Common myeloid progenitor, CD34-positive (primary cell): Measurements from ENCODE around the gene AGBL5. TPM values are rescaled to one million over a fixed set of nuclear protein-coding genes. Genes with fewer than 3 reads are reported as not detected.

Source experiments
- CTCF ChIA-PET: fragments of 350-600 bp; sonication (Branson Sonifier 250); formaldehyde crosslinking; loops from one replicate; lab custom pipeline; 2021; ENCODE audit warnings: antibody characterized with exemption; lab: Charles Lee
- POLR2A ChIA-PET: fragments of 350-600 bp; sonication (Branson Sonifier 250); formaldehyde crosslinking; loops from one replicate; lab custom pipeline; 2021; ENCODE audit warnings: antibody characterized with exemption; lab: Charles Lee
- DNase-seq, 3 donors: peaks; one replicate each; pipeline versions ENCODE4 v3.0.0 to v3.0.0-alpha.2; 2013
- H3K27ac ChIP-seq, 2 experiments: 1 replicate in 1 of 2; 2 replicates in 1 of 2; pipeline ENCODE4 v1.7.0; 2013; ENCODE audit warnings: inconsistent platforms in 2 of 2, low read length in 2 of 2, mild to moderate bottlenecking in 2 of 2, low read depth in 1 of 2, moderate library complexity in 1 of 2; ENCODE audit not compliant: severe bottlenecking in 2 of 2, insufficient read depth in 1 of 2, poor library complexity in 1 of 2
- H3K27me3 ChIP-seq, 5 experiments: replicated peaks in 2 of 5; 1 replicate in 3 of 5; 2 replicates in 2 of 5; pipeline versions ENCODE4 v1.6.1 to v1.7.0; 2013; ENCODE audit warnings: low read length in 4 of 5, mild to moderate bottlenecking in 2 of 5, moderate library complexity in 2 of 5, inconsistent platforms in 1 of 5; ENCODE audit not compliant: insufficient read depth in 5 of 5, control insufficient read depth in 4 of 5
- H3K36me3 ChIP-seq, 4 experiments: 1 replicate in 2 of 4; 2 replicates in 2 of 4; pipeline versions ENCODE4 v1.6.1 to v1.7.0; 2013; ENCODE audit warnings: low read length in 3 of 4, control low read depth in 1 of 4, mild to moderate bottlenecking in 1 of 4; ENCODE audit not compliant: control insufficient read depth in 4 of 4, insufficient read depth in 4 of 4
- H3K4me1 ChIP-seq, 4 experiments: 1 replicate in 3 of 4; 2 replicates in 1 of 4; pipeline versions ENCODE4 v1.6.1 to v1.7.1; 2013; ENCODE audit warnings: low read length in 3 of 4, mild to moderate bottlenecking in 3 of 4, control low read depth in 1 of 4, inconsistent platforms in 1 of 4, moderate library complexity in 1 of 4; ENCODE audit not compliant: control insufficient read depth in 4 of 4, insufficient read depth in 4 of 4; ENCODE audit errors: control extremely low read depth in 1 of 4
- H3K4me3 ChIP-seq, 7 experiments: 1 replicate in 4 of 7; 2 replicates in 3 of 7; pipeline versions ENCODE4 v1.5.1 to v1.7.0; 2013; ENCODE audit warnings: mild to moderate bottlenecking in 7 of 7, low read length in 6 of 7, moderate library complexity in 6 of 7, inconsistent platforms in 2 of 7, low read depth in 2 of 7, control low read depth in 1 of 7; ENCODE audit not compliant: insufficient read depth in 4 of 7, control insufficient read depth in 1 of 7; ENCODE audit errors: extremely low read depth in 1 of 7
- H3K9me3 ChIP-seq, 5 experiments: 1 replicate in 4 of 5; 2 replicates in 1 of 5; pipeline versions ENCODE4 v1.6.1 to v1.7.1; 2013; ENCODE audit warnings: low read length in 4 of 5, mild to moderate bottlenecking in 2 of 5, inconsistent platforms in 1 of 5, low read depth in 1 of 5, moderate library complexity in 1 of 5; ENCODE audit not compliant: control insufficient read depth in 4 of 5, insufficient read depth in 2 of 5; ENCODE audit errors: control extremely low read depth in 1 of 5
- WGBS: methylation state at CpG from one replicate; pipeline ENCODE4 v1.1.5; 2013; ENCODE audit not compliant: insufficient coverage; 5-methylcytosine and 5-hydroxymethylcytosine counted together
- polyA plus RNA-seq: library from polyadenylated mRNA; unstranded; fragments of 120-200 nt; gene quantifications from one replicate; pipeline ENCODE4 v1.2.1, GENCODE V29; 2013

The AGBL5 gene, protein sequence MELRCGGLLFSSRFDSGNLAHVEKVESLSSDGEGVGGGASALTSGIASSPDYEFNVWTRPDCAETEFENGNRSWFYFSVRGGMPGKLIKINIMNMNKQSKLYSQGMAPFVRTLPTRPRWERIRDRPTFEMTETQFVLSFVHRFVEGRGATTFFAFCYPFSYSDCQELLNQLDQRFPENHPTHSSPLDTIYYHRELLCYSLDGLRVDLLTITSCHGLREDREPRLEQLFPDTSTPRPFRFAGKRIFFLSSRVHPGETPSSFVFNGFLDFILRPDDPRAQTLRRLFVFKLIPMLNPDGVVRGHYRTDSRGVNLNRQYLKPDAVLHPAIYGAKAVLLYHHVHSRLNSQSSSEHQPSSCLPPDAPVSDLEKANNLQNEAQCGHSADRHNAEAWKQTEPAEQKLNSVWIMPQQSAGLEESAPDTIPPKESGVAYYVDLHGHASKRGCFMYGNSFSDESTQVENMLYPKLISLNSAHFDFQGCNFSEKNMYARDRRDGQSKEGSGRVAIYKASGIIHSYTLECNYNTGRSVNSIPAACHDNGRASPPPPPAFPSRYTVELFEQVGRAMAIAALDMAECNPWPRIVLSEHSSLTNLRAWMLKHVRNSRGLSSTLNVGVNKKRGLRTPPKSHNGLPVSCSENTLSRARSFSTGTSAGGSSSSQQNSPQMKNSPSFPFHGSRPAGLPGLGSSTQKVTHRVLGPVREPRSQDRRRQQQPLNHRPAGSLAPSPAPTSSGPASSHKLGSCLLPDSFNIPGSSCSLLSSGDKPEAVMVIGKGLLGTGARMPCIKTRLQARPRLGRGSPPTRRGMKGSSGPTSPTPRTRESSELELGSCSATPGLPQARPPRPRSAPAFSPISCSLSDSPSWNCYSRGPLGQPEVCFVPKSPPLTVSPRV
- 36.2 TPM for polyA plus RNA-seq

GRCh38 chr2:27050996-27051901 is at the start of gene AGBL5:
AGBL5 (plus strand) TSS chr2:27051668; CDS start chr2:27052959, 1,291 bp downstream.
- peak; percentile 95 to 97 (median 96) for DNase-seq
- ChIA-PET CTCF (interaction anchor here (0.8 to 19.5 kb wide), 8 partner anchors 8 to 108 kb away, joined by 3 to 381 read pairs (median 7); partner anchors contain the start of genes EMILIN1, KHK, OST4 and TMEM214), POLR2A (interaction anchor here (1.0 to 2.4 kb wide), 6 partner anchors 18 to 34 kb away, joined by 3 to 16 read pairs (median 6); partner anchors contain the start of genes OST4 and TMEM214)
- Histone ChIP-seq H3K9me3 (no peaks in the 10 kb centered on the region), H3K4me3 (peak within 1 kb of the TSS; percentile 82 to 98 (median 93)), H3K27ac (peak within 1 kb of the TSS; percentile 43 to 86), H3K36me3 (peaks cover 0 to 30% (median 28%) of the 10 kb centered on the region in 4 experiments), H3K27me3 (no peaks in the 10 kb centered on the region), H3K4me1 (peaks cover 2 to 24% (median 21%) of the 10 kb centered on the region in 4 experiments)
- WGBS: under 1% methylated on average over 39 of the region's 67 CpGs

- CTCF ChIA-PET: interaction anchor here (3.7 kb wide), 1 partner anchor 14 kb away, joined by 20 read pairs; no protein-coding TSS in a partner anchor
- WGBS: 88% methylated on average over 4 of the region's 5 CpGs
- H3K4me3 ChIP-seq: no peak overlapping the region
- no peak for DNase-seq
- no peaks in the 10 kb centered on the region for H3K9me3 ChIP-seq
- no peak overlapping the region for H3K27ac ChIP-seq
- H3K27me3 ChIP-seq: peaks cover 0 to 3% (median 0%) of the 10 kb centered on the region in 5 experiments
- H3K4me1 ChIP-seq: peaks cover 0 to 6% (median 2%) of the 10 kb centered on the region in 4 experiments
- H3K36me3 ChIP-seq: no peaks in the 10 kb centered on the region
- POLR2A ChIA-PET: no interaction called here
Observed at GRCh38 chr2:27001950-27002349, 49.5 kb upstream of the AGBL5 start.

DNA sequence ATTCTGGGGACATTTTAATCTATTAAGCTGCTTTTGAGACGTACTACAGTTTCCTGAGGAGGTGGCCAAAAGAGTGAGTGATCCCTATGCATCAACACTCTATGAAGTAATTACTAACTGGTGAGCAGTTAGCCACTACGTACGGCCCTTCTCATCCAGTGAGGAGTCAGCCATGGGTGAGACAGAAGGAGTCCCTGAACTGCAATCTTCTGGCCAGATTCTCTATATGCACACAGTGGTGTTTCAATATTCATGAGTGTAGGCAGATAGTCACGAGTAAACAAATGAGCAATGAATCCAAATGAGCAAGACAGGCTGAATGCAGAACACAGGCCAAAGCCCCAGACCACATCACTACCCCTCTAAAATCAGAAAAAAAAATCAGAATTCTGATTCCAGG is 48.5 kb upstream of the AGBL5 start:
- Histone ChIP-seq H3K27ac (no peak overlapping the region), H3K9me3 (no peaks in the 10 kb centered on the region), H3K4me1 (peaks cover 0 to 6% (median 2%) of the 10 kb centered on the region in 4 experiments), H3K36me3 (no peaks in the 10 kb centered on the region), H3K27me3 (peaks cover 0 to 3% (median 0%) of the 10 kb centered on the region in 5 experiments), H3K4me3 (no peak overlapping the region)
- DNase-seq: no peak
- POLR2A ChIA-PET: no interaction called here
- 94% methylated on average over 2 of the region's 4 CpGs for WGBS
- CTCF ChIA-PET: interaction anchor here (1.1 to 3.7 kb wide), 4 partner anchors 8 to 41 kb away, joined by 4 to 20 read pairs (median 8); no protein-coding TSS in a partner anchor

DNA sequence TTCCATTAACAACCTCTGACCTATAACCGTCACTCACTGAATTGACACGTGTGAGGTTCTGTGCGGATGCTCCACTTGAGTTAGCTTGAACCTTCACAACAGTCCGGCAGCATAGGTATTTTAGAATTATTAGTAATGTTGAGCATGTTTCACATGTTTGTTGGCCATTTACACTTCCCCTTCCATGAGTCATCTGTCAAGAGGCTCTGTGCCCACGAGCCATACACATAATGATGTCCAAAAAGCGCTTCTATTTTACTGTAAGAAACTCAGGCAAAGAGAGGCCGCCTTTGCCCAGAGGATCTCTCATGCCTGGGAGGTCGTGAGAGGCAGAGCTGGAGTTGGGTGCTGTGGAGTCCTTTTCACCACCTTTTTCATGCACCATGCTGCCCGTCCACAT is 47.6 kb upstream of the AGBL5 start:
- Histone ChIP-seq H3K27ac (no peak overlapping the region), H3K9me3 (no peaks in the 10 kb centered on the region), H3K36me3 (no peaks in the 10 kb centered on the region), H3K4me3 (no peak overlapping the region), H3K4me1 (peaks cover 0 to 6% (median 2%) of the 10 kb centered on the region in 4 experiments), H3K27me3 (peaks cover 0 to 3% (median 0%) of the 10 kb centered on the region in 5 experiments)
- POLR2A ChIA-PET: no interaction called here
- WGBS: 94% methylated on average over 6 of the region's 9 CpGs
- peak in 2 of 3 donors; percentile 31 to 46 for DNase-seq
- CTCF ChIA-PET: interaction anchor here (1.1 to 3.7 kb wide), 4 partner anchors 9 to 42 kb away, joined by 4 to 20 read pairs (median 8); no protein-coding TSS in a partner anchor

DNA sequence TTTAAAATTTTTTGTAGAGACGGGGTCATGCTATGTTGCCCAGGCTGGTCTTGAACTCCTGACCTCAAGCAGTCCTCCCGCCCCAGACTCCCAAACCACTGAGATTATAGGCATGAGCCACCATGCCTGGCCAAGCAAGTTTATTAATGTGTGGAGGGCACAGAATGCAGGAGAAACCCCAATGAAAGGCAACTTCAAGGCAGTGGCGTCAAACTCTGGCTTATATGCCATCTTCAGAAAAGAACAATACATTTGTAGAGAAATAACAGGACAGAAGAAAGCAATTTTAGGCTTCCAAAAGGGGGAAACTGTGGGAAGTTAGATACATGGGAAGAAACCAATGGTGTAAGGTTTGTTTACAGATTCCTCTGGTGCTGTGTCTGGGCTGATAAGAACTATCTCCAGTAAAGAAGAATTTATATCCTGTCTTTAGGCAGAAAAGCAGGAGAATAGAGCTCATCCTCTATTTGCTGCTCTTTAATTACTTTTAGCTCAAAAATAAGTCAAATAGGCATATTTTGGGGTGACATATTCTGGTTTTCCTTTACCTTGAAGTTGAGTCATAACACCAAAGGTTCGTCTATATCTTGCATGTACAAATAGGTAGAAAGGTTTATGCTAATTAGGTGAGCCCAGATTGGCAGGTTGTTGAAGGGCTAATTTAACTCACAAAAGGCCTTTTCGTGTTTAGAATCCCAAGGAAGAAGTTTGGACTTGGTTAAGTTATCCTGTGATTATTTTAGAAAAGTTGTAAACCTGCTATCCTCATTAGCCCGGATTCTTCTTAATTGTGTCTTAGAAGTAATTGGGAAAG is 44.7 kb upstream of the AGBL5 start:
- peaks cover 0 to 3% (median 0%) of the 10 kb centered on the region in 5 experiments for H3K27me3 ChIP-seq
- 89% methylated on average over 5 of the region's 6 CpGs for WGBS
- no peaks in the 10 kb centered on the region for H3K9me3 ChIP-seq
- H3K4me1 ChIP-seq: no peaks in the 10 kb centered on the region
- no peak overlapping the region for H3K4me3 ChIP-seq
- ChIA-PET CTCF (interaction anchor here (0.7 to 2.7 kb wide), 2 partner anchors 10 to 49 kb away, joined by 3 to 15 read pairs; no protein-coding TSS in a partner anchor), POLR2A (no interaction called here)
- DNase-seq: no peak
- H3K36me3 ChIP-seq: no peaks in the 10 kb centered on the region
- peak overlapping the region in 1 of 2 experiments; percentile 78 for H3K27ac ChIP-seq
